HEK293T (cell line): ENCODE measurements around the gene AGAP1.

Experiments used
- CTCF ChIA-PET: fragments of 350-600 bp; formaldehyde crosslinking; extraction: SDS; loops from one replicate; lab custom pipeline; 2021; ENCODE audit warnings: antibody characterized with exemption, inconsistent platforms; lab: Yijun Ruan, JAX
- POLR2A ChIA-PET: fragments of 350-600 bp; formaldehyde crosslinking; extraction: SDS; loops from one replicate; lab custom pipeline; 2020; ENCODE audit warnings: antibody characterized with exemption, inconsistent platforms; lab: Yijun Ruan, JAX
- DNase-seq: peaks from one replicate; pipeline ENCODE4 v3.0.0; 2012; ENCODE audit warnings: mixed read lengths; ENCODE audit errors: extremely low spot score
- ARNT ChIP-seq: fragments of 450-650 bp; IDR thresholded peaks from 2 replicates; pipeline ENCODE4 v1.6.1; 2017; ENCODE audit warnings: mild to moderate bottlenecking
- BHLHE40 ChIP-seq: fragments of 450-650 bp; IDR thresholded peaks from 2 replicates; pipeline ENCODE4 v1.6.1; 2016; ENCODE audit warnings: mild to moderate bottlenecking, moderate library complexity, borderline replicate concordance
- CTBP1 ChIP-seq: fragments of 450-650 bp; IDR thresholded peaks from 2 replicates; pipeline ENCODE4 v1.6.1; 2016; ENCODE audit warnings: borderline replicate concordance
- ELF4 ChIP-seq: fragments of 450-650 bp; IDR thresholded peaks from 2 replicates; pipeline ENCODE4 v1.6.1; 2017; ENCODE audit warnings: antibody characterized with exemption
- FOXA1 ChIP-seq: fragments of 450-650 bp; IDR thresholded peaks from 2 replicates; pipeline ENCODE4 v1.6.1; 2016; ENCODE audit warnings: mild to moderate bottlenecking
- FOXK2 ChIP-seq: fragments of 450-650 bp; IDR thresholded peaks from 2 replicates; pipeline ENCODE4 v1.6.1; 2016; ENCODE audit warnings: mild to moderate bottlenecking
- FOXM1 ChIP-seq: fragments of 450-650 bp; IDR thresholded peaks from 2 replicates; pipeline ENCODE4 v1.6.1; 2017; ENCODE audit warnings: mild to moderate bottlenecking, borderline replicate concordance
- HDGF ChIP-seq: fragments of 450-650 bp; IDR thresholded peaks from 2 replicates; pipeline ENCODE4 v1.6.1; 2017; ENCODE audit warnings: antibody characterized with exemption, borderline replicate concordance
- L3MBTL2 ChIP-seq: fragments of 450-650 bp; conservative IDR thresholded peaks from 2 replicates; pipeline ENCODE4 v1.6.1; 2016; ENCODE audit warnings: mild to moderate bottlenecking
- LEF1 ChIP-seq: fragments of 450-650 bp; IDR thresholded peaks from 2 replicates; pipeline ENCODE4 v1.6.1; 2017; ENCODE audit warnings: mild to moderate bottlenecking, borderline replicate concordance
- NFRKB ChIP-seq: fragments of 450-650 bp; IDR thresholded peaks from 2 replicates; pipeline ENCODE4 v1.6.1; 2016; ENCODE audit warnings: mild to moderate bottlenecking, moderate library complexity
- SP1 ChIP-seq: fragments of 450-650 bp; IDR thresholded peaks from 2 replicates; pipeline ENCODE4 v1.6.1; 2017
- SUZ12 ChIP-seq: fragments of 450-650 bp; IDR thresholded peaks from 2 replicates; pipeline ENCODE4 v1.6.1; 2016; ENCODE audit warnings: mild to moderate bottlenecking
- TARDBP ChIP-seq: fragments of 450-650 bp; IDR thresholded peaks from 2 replicates; pipeline ENCODE4 v1.6.1; 2016
- ZNF384 ChIP-seq: fragments of 450-650 bp; IDR thresholded peaks from 2 replicates; pipeline ENCODE4 v1.6.1; 2016
- TF ChIP-seq, protein P1 (sequence below): fragments of 450-650 bp; IDR thresholded peaks from 2 replicates; pipeline ENCODE4 v1.6.1; 2016

The AGAP1 gene

DNA sequence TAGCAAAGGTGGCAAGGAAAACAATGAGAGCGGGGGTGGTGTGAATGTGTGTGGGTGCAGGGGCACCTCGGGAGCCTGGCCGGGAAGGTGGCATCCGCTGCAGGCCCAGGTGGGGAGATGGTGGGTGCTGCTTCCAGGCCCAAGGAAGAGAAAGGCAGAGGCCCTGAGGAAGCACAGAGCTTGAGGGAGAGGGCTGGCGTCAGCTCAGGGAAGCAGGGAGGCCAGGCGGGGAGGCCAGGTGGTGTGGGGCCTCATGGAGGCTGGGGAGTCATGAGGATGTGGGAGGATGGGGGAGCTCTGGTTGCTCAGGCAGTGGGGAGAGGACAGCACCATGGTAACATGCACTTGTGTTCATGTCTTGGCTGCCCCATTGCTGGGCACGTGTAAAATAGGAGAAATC is 43.3 kb downstream of the AGAP1 start:
- TF ChIP-seq ARNT (no peak), TARDBP (no peak), FOXK2 (no peak), NFRKB (no peak), LEF1 (no peak), HDGF (no peak), SUZ12 (no peak), FOXA1 (no peak)
- no peak for DNase-seq
- POLR2A ChIA-PET, result no interaction called here
- CTCF ChIA-PET, result interaction anchor here (0.9 kb wide), 1 partner anchor 18 kb away, joined by 4 read pairs; no protein-coding TSS in a partner anchor

DNA sequence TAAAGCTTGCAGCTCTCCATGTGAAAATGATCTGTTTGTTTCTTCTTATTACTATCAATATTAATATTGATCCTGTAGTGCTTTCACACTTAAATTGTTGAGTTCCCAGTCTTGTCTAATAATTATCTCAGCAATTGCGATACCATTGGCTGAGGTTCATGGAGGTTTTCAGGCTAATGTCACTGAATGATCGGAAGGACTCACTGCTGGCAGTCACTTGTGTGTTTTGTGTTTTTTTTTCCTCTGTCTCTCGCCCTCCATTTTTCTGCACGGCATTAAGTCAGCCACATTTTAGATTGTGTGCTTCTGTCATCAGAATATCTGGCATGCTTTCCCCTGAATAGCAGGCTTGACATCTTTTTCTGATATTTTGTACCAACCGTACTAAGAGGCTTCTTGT is 43.7 kb downstream of the AGAP1 start:
- DNase-seq, result no peak
- ChIA-PET CTCF (no interaction called here), POLR2A (no interaction called here)
- TF ChIP-seq FOXK2 (no peak), ARNT (no peak), HDGF (no peak), NFRKB (no peak), ZNF384 (no peak), SP1 (no peak), L3MBTL2 (no peak), FOXM1 (no peak), ELF4 (no peak), SUZ12 (no peak), LEF1 (no peak), BHLHE40 (no peak), CTBP1 (no peak), TARDBP (no peak), FOXA1 (no peak)
- TF ChIP-seq, protein P1, sequence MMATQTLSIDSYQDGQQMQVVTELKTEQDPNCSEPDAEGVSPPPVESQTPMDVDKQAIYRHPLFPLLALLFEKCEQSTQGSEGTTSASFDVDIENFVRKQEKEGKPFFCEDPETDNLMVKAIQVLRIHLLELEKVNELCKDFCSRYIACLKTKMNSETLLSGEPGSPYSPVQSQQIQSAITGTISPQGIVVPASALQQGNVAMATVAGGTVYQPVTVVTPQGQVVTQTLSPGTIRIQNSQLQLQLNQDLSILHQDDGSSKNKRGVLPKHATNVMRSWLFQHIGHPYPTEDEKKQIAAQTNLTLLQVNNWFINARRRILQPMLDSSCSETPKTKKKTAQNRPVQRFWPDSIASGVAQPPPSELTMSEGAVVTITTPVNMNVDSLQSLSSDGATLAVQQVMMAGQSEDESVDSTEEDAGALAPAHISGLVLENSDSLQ, result no peak

DNA sequence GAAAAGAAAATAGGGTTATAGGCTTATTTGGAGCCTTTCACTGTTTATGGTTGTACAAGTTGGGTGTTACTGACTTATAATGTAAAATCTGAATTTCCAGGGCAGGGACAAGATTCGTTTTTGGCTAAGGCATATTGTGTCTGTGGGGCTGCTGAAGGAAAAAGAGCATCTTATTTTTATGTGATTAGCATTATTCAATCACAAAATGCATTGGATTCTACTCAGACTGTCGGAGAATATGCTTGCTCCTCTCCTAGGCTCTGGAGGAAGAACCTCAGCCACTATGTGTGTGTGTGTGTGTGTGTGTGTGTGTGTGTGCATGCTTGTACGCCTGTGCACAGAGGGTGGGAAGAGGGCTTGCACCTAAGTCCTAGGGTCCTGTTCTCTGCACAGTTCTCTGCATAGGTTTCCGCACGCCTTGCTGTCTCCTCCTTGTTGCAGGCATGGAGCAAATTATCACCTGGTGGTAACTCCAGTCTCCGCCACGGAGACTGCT is 44.3 kb downstream of the AGAP1 start:
- no peak for DNase-seq
- ChIA-PET POLR2A (no interaction called here), CTCF (no interaction called here)
- TF ChIP-seq FOXK2, result no peak

DNA sequence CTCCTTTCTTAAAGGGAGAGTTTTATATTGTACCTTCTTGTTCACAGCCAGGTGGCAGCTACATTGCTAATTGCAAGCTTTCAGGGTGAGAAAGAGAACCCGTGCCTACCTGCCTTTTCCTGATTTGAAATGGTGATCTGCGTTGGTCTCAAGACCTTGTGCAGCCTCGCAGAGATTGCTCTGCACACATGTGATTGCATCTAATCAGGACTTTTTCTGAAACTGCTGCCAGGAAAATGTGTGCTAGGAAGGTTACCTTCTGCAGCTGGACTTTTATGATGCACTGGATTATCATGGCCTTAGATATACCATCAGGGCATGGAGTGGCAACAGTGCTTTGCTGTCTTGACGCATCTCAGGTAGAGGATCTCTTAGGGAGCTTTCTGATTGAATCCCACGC is 45.1 kb downstream of the AGAP1 start:
- DNase-seq, result no peak
- ChIA-PET POLR2A (no interaction called here), CTCF (interaction anchor here (0.5 kb wide), 1 partner anchor 422 kb away, joined by 3 read pairs; no protein-coding TSS in a partner anchor)
- no peak for TF ChIP-seq FOXA1
- TF ChIP-seq SUZ12, result no peak
- TF ChIP-seq SP1, result no peak
- no peak for TF ChIP-seq HDGF
- TF ChIP-seq, protein P1, result no peak
- TF ChIP-seq CTBP1, result no peak
- TF ChIP-seq ZNF384, result no peak
- no peak for TF ChIP-seq FOXM1
- TF ChIP-seq LEF1, result no peak
- no peak for TF ChIP-seq BHLHE40
- TF ChIP-seq L3MBTL2, result no peak
- no peak for TF ChIP-seq FOXK2
- TF ChIP-seq TARDBP, result no peak
- TF ChIP-seq NFRKB, result no peak
- no peak for TF ChIP-seq ARNT
- TF ChIP-seq ELF4, result no peak

DNA sequence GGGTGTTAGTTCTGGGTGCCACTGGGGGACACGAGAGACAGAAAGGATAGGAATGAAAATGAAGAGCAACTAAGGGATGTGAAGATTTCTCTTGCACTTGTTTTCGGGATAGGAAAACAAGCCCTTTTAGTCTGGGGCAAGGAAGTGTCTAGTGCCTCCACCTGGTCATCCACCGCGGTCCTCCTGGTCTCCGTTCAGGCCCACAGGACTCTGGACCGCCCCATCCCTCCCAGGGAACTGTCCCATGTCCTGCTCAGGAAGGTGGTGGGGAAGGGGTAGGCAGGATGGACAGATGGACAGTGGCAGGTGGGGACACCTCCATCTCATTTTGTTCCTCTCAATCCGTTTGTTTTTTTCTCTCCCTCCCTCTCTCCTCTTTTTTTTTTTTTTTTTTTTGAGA is 45.9 kb downstream of the AGAP1 start:
- ChIA-PET CTCF (no interaction called here), POLR2A (no interaction called here)
- TF ChIP-seq NFRKB (no peak), HDGF (no peak), CTBP1 (no peak), SUZ12 (no peak), SP1 (no peak), FOXA1 (no peak), FOXK2 (no peak), LEF1 (no peak)
- TF ChIP-seq, protein P1, result no peak
- DNase-seq, result no peak

DNA sequence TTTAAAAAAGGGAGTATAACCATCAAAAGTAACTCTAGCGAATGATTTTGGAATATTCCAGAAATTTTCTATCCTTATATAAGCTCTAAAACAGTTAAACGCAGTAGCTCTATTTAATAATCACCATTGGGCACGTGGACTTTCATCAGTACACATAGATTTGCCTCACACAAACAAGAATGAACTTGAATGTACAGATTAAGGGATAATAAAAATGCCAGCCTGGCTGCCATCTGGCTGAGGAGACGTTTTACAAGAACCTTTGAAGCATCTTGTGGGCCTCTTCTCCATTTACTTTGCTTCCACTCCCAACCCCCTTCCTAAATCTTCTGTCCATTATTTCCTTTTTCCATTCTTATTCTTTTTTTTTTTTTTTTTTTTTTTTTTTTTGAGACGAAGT is 47.2 kb downstream of the AGAP1 start:
- TF ChIP-seq FOXK2 (no peak), FOXM1 (no peak), CTBP1 (no peak), LEF1 (no peak), L3MBTL2 (no peak), FOXA1 (no peak), SUZ12 (no peak)
- ChIA-PET CTCF (no interaction called here), POLR2A (no interaction called here)
- DNase-seq, result no peak

DNA sequence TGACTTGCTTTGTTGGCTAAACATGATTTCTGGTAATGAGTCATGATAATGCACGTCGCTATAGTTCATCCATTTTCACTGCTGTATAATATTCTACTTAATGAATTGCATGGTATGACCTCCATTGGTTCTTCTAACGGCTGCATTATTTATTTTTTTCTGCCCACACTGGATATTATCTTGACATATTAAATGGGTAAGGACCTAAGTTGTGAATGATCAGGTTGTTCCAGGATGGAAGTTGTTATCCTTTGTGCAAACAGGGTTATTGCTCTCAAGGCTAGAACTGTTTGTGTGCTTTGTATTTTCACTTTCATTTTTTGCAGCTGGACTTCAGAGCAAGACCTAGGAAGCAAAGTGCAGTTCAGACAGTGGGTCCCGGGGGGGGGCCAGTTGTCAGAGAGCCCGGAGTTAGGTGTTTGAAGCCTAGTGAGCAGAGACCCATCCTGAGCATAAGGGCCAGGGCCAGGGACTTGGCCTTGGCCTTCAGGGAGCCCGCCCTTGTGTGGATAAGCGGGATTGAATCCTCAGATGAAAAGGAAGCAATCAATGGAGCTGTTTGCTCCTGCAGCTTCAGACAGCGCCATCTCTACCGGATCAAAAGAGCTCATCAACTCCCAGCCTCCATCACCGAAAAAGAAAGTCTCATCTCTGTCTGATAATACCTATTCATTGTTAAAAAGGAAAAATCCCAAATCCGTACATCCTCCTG is 48.2 kb downstream of the AGAP1 start:
- CTCF ChIA-PET, result no interaction called here
- POLR2A ChIA-PET, result no interaction called here
- TF ChIP-seq ARNT (no peak), SP1 (no peak), TARDBP (no peak), FOXM1 (no peak), L3MBTL2 (no peak), CTBP1 (no peak), ZNF384 (no peak), FOXA1 (no peak), HDGF (no peak), LEF1 (no peak), ELF4 (no peak), BHLHE40 (no peak), SUZ12 (no peak), NFRKB (no peak), FOXK2 (no peak)
- TF ChIP-seq, protein P1, result no peak
- DNase-seq, result no peak
